Measurements from ENCODE around the gene RPS6KA2.
A peak's percentile ranks its signal among the peaks of the same experiment; 100 is the strongest.

RPS6KA2 gene

GRCh38 chr6:166520905-166521834 lies 105.9 kb downstream of the RPS6KA2 start:
- TF ChIP-seq CTCF (IDR thresholded peaks at IDR 0.05; ENCODE audit: insufficient read depth, low read length, poor library complexity, severe bottlenecking), result no peak
- DNase-seq (ENCODE audit: extremely low read depth, insufficient read length), result no peak
- no peak overlapping the region for H3K4me3 ChIP-seq (replicated peaks; ENCODE audit: low read depth, low read length)
- H3K36me3 ChIP-seq (ENCODE audit: control insufficient read depth, insufficient read depth, low read length), result no peaks in the 10 kb centered on the region
- no peaks in the 10 kb centered on the region for H3K27me3 ChIP-seq (replicated peaks; ENCODE audit: control insufficient read depth, insufficient read depth, low read length)

GRCh38 chr6:166516251-166516884 lies 110.7 kb downstream of the RPS6KA2 start:
- Histone ChIP-seq H3K27me3 (replicated peaks; ENCODE audit: control insufficient read depth, insufficient read depth, low read length) (no peaks in the 10 kb centered on the region), H3K4me3 (replicated peaks; ENCODE audit: low read depth, low read length) (no peak overlapping the region), H3K36me3 (ENCODE audit: control insufficient read depth, insufficient read depth, low read length) (no peaks in the 10 kb centered on the region)
- TF ChIP-seq CTCF (IDR thresholded peaks at IDR 0.05; ENCODE audit: insufficient read depth, low read length, poor library complexity, severe bottlenecking), result no peak
- DNase-seq (ENCODE audit: extremely low read depth, insufficient read length), result no peak

- no peaks in the 10 kb centered on the region for H3K36me3 ChIP-seq (ENCODE audit: control insufficient read depth, insufficient read depth, low read length)
- no peak overlapping the region for H3K4me3 ChIP-seq (replicated peaks; ENCODE audit: low read depth, low read length)
- no peak for TF ChIP-seq CTCF (IDR thresholded peaks at IDR 0.05; ENCODE audit: insufficient read depth, low read length, poor library complexity, severe bottlenecking)
- DNase-seq (ENCODE audit: extremely low read depth, insufficient read length), result no peak
- H3K27me3 ChIP-seq (replicated peaks; ENCODE audit: control insufficient read depth, insufficient read depth, low read length), result no peaks in the 10 kb centered on the region
Measured at GRCh38 chr6:166515072-166515810, 111.8 kb downstream of the RPS6KA2 start.

GRCh38 chr6:166514196-166514595 lies 112.9 kb downstream of the RPS6KA2 start:
- Histone ChIP-seq H3K27me3 (replicated peaks; ENCODE audit: control insufficient read depth, insufficient read depth, low read length) (no peaks in the 10 kb centered on the region), H3K4me3 (replicated peaks; ENCODE audit: low read depth, low read length) (no peak overlapping the region), H3K36me3 (ENCODE audit: control insufficient read depth, insufficient read depth, low read length) (no peaks in the 10 kb centered on the region)
- DNase-seq (ENCODE audit: extremely low read depth, insufficient read length), result no peak
- TF ChIP-seq CTCF (IDR thresholded peaks at IDR 0.05; ENCODE audit: insufficient read depth, low read length, poor library complexity, severe bottlenecking), result peak; percentile 22

- Histone ChIP-seq H3K4me3 (replicated peaks; ENCODE audit: low read depth, low read length) (no peak overlapping the region), H3K27me3 (replicated peaks; ENCODE audit: control insufficient read depth, insufficient read depth, low read length) (no peaks in the 10 kb centered on the region), H3K36me3 (ENCODE audit: control insufficient read depth, insufficient read depth, low read length) (no peaks in the 10 kb centered on the region)
- no peak for DNase-seq (ENCODE audit: extremely low read depth, insufficient read length)
- TF ChIP-seq CTCF (IDR thresholded peaks at IDR 0.05; ENCODE audit: insufficient read depth, low read length, poor library complexity, severe bottlenecking), result peak; percentile 58
Measured at GRCh38 chr6:166512567-166512966, 114.5 kb downstream of the RPS6KA2 start.
